Ramos (cell line): ENCODE data around the gene CX3CL1.
"Not testable (repeated sequence)": the region's sequence is repeated elsewhere in the genome, so short reads cannot be mapped to it uniquely, and the experiment has no call there.

Experiments
- in situ Hi-C: fragments of 300-500 bp; cut with MboI; formaldehyde crosslinking; loops from one replicate; pipeline ENCODE4 v1.14.3; 2022; ENCODE audit warnings: low sequenced_read_pairs; ENCODE audit not compliant: unreplicated experiment

CX3CL1 gene

DNA sequence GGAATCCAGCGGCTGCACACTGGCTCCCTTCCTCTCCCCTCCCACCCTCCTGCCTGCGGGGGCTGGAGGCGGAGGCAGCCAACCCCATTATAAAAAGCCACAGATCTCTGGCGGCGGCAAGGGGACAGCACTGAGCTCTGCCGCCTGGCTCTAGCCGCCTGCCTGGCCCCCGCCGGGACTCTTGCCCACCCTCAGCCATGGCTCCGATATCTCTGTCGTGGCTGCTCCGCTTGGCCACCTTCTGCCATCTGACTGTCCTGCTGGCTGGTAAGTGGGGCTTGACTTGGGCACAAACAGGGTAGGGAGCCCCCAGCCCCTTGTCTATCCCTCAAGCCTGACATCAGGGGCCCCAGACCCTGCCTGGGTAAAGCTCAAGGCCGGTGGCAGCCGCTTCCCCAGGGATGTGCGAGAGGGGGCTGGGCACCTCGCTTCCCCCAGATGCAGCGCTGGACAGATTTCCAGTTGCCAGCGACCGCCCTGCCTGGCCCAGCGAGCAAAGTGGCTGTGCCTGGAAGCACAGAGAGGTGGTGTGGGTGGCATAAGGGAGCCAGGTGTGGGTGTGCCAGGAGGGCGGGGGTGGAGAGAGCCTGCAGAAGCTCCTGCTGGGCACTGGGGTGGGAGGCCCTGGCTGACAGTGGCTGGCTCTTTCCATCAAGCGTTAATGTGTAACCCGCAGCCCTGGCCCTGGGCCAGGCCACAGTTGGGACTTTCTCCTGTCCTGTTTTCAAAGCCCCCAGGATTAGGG is at the start of gene CX3CL1:
CX3CL1 (plus strand) TSS at position 119 of the 745 bp plus-strand sequence; CDS start at position 198, 79 bp downstream.
- in situ Hi-C loops = no loop called here

DNA sequence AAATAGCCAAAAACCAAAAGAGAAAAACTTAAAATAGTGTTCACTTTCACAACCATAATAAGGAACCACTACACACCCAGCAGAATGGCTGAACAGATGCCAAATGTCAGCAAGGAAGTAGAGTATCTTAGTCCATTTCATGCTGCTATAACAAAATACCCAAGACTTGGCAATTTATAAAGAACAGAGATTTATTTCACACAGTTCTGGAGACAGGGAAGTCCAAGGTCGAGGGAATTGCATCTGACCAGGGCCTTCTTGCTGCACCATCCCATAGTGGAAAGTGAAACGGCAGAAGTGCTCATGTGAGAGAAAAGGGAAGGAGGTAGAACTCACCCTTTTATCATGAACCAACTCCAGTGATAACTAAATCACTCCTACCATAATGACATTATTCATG is 47.5 kb upstream of the CX3CL1 start:
- in situ Hi-C loops = no loop called here

DNA sequence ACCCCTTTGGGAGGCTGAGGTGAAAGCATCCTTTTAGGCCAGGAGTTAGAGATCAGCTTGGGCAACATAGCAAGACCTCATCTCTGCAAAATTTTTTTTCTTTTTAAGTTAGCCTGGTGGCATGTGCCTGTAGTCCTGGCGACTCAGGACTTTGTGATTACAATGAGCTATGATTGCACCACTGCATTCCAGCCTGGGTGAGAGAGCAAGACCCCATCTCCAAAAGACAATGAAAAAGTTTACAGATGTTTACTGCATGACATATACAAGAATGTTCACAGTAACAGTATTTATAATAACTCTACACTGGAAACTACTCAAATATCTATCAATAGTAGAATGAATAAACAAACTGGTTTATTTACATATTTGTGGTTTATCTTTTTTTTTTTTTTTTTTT is 46.8 kb upstream of the CX3CL1 start:
- in situ Hi-C loops = no loop called here

GRCh38 chr16:57329718-57330327 is 42.5 kb upstream of the CX3CL1 start:
- in situ Hi-C loops = no loop called here

DNA sequence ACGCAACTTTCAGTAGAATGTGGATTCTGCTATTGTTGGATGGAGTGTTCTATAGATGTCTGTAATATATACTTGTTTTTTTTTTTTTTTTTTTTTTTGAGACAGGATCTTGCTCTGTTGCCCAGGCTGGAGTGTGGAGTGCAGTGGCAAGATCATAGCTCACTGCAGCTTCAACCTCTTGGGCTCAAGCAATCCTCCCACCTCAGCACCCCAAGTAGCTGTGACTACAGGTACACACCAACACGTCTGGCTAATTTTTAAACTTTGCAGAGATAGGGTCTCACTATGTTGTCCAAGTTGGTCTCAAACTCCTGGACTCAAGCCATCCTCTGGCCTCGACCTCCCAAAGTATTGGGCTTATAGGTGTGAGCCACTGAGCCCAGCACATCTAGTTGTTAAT is 40.9 kb upstream of the CX3CL1 start:
- in situ Hi-C loops = no loop called here

GRCh38 chr16:57333402-57333801 is 38.9 kb upstream of the CX3CL1 start:
- in situ Hi-C loops = no loop called here

- in situ Hi-C loops = no loop called here
Observed at GRCh38 chr16:57335366-57335765, 36.9 kb upstream of the CX3CL1 start.

DNA sequence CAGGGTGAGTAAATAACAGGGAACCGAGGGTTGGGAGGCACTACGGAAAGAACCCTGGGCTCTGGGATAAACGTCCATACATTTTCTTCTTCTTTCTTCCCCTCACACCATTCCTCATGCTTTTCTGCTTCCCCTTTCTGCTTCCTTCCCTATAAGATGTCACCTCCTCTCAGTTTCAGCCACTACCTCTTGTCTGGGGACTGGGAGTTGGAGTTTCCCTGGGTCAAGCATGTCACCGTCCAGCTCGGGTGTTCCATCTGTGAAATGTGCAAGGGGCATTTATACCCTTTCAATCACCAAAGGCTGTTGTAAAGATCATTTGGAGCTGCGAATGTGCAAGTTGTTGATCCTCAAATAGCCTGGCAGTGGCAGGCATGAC is 31.2 kb upstream of the CX3CL1 start:
- in situ Hi-C loops = no loop called here

GRCh38 chr16:57341441-57342303 is 30.6 kb upstream of the CX3CL1 start:
- in situ Hi-C loops = no loop called here

DNA sequence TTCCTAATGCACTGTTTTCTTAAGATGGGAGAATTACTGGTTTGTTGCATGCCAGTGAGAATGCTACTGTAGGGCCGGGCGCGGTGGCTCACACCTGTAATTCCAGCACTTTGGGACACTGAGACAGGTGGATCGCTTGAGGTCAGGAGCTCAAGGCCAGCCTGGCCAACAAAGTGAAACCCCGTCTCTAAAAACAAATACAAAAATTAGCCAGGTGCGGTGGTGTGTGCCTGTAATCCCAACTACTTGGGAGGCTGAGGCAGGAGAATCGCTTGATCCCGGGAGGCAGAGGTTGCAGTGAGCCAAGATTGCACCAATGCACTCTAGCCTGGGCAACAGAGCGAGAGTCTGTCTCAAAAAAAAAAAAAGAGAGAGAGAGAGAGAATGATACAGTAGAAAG is 29.7 kb upstream of the CX3CL1 start:
- in situ Hi-C loops = not testable (repeated sequence)

DNA sequence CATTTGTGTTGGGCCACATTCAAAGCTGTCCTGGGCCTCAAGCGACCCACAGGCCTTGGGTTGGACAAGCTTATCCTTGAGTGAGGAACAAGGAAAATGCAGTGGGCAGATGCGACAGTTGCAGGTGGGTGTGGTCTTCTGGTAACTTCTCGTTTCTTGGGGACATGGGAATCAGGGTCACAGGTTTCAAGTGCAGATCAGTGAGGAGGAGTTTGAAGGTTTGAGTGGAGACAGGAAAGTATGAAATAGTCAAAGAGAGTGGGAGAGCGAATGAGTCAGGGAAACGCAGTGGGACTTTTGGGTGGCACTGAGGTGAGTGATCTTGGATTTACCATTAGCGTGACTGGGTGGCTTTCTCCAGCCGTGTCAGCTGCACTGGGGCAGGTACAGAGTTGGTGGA is 29.1 kb upstream of the CX3CL1 start:
- in situ Hi-C loops = no loop called here

- in situ Hi-C loops = not testable (repeated sequence)
Observed at GRCh38 chr16:57344094-57344493, 28.2 kb upstream of the CX3CL1 start.

DNA sequence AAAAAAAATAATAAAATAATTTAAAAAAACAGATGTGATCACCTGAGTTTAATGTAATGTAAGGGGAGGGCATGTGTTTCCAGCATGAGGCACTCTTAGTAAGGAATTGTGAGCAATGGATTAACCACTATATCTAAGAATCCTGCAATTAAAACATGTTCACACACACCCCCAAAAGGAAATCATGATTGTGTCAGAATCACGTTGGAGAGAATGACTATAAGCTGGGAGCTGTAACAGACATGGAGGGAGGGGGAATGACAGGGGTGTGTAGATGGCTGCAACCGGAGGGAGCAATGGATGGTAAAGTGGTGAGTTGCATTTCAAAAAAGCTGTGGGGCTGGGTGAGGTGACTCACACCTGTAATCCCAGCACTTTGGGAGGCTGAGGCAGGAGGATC is 27.3 kb upstream of the CX3CL1 start:
- in situ Hi-C loops = no loop called here

GRCh38 chr16:57345666-57346204 is 26.6 kb upstream of the CX3CL1 start:
- in situ Hi-C loops = no loop called here

DNA sequence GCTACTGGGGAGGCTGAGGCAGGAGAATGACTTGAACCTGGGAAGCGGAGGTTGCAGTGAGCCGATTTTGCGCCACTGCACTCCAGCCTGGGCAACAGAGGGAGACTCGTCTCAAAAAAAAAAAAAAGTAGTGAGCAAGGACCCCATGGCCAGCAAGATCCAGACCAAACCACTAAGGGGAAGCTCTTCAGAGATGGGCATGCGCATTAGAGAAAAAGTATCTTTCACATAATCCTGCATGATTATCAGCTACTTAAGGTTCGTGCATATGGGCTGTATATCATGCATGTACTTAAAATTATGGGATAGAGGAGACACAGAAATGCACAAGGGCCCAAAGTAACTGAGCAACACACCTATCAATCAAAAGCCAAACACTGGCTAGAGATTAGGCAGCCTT is 24.4 kb upstream of the CX3CL1 start:
- in situ Hi-C loops = no loop called here

GRCh38 chr16:57348327-57348726 is 24.0 kb upstream of the CX3CL1 start:
- in situ Hi-C loops = no loop called here

- in situ Hi-C loops = no loop called here
Observed at GRCh38 chr16:57349212-57350031, 22.9 kb upstream of the CX3CL1 start.

DNA sequence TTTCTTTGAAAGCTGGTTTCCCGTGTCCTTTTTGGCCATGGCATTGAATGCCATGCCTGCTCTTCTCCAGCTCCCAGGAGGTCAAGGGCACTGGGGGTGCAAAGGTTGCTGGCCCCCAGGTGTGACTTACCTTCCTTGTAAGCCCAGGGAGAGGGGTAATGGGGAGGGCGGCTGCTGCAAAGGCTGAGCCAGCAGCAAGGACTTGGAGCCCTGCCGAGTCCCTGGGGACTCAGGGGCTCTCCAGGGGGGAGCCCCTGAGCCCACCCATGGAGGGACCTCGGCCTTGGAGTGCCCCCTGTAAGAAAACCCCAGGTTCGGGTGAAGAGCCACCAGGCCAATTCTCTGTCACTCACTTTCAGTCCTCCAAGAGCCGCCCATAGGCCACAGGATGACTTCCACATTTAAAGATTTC is 19.6 kb upstream of the CX3CL1 start:
- in situ Hi-C loops = no loop called here

GRCh38 chr16:57354311-57354710 is 18.0 kb upstream of the CX3CL1 start:
- in situ Hi-C loops = no loop called here

DNA sequence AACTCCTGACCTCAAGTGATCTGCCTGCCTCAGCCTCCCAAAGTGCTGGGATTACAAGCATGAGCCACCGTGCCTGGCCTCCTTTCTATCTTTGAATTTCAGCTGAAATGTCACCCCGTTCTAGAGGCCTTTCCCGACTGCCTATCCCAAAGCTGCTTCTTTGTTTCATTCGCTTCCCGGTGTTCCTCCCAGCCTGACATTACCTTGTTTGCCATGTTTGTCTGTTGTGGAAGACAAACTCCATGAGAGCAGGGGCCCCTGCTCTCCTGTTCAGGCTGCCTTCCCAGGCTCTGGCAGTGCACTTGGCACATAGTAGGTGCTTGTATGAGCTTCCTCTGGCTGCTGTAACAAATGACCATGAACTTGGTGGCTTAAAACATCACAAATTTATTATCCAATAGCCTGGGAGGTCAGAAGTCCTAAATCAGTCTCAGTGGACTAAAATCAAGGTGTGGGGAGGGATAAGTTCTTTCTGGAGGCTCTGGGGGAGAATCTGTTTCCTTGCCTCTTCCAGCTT is 16.3 kb upstream of the CX3CL1 start:
- in situ Hi-C loops = no loop called here
